Suprapubic skin (tissue), 4 donors: ENCODE results near the gene CNPPD1. TPM values are rescaled to one million over a fixed set of nuclear protein-coding genes. Genes with fewer than 3 reads are reported as not detected.
A peak's percentile ranks its signal among the peaks of the same experiment; 100 is the strongest.

Experiments used
- DNase-seq, 2 donors: peaks; one replicate each; pipeline ENCODE4 v3.0.0-alpha.2; 2019; ENCODE audit warnings: low spot score in 2 of 2
- H3K27ac ChIP-seq: fragments of 200-600 bp; sonication (generic); one replicate; pipeline ENCODE4 v1.5.1; 2019
- H3K27me3 ChIP-seq: fragments of 200-600 bp; sonication (generic); one replicate; pipeline ENCODE4 v1.5.1; 2019
- H3K36me3 ChIP-seq: fragments of 200-600 bp; sonication (generic); one replicate; pipeline ENCODE4 v1.5.1; 2019
- H3K4me1 ChIP-seq: fragments of 200-600 bp; sonication (generic); one replicate; pipeline ENCODE4 v1.5.1; 2019
- H3K4me3 ChIP-seq: fragments of 200-600 bp; sonication (generic); one replicate; pipeline ENCODE4 v1.5.1; 2019; ENCODE audit warnings: mild to moderate bottlenecking
- H3K9me3 ChIP-seq: fragments of 200-600 bp; sonication (generic); one replicate; pipeline ENCODE4 v1.5.1; 2019
- CTCF ChIP-seq, 2 donors: fragments of 200-600 bp in 1 of 2; fragments of 450-650 bp in 1 of 2; sonication (generic) in 1 of 2; IDR thresholded peaks; one replicate each; pipeline ENCODE4 v1.5.1; 2016 to 2019; ENCODE audit warnings: antibody characterized with exemption in 2 of 2, mild to moderate bottlenecking in 1 of 2, moderate library complexity in 1 of 2
- EP300 ChIP-seq: sonication (generic); formaldehyde crosslinking; IDR thresholded peaks from one replicate; pipeline ENCODE4 v1.6.1; 2017; ENCODE audit warnings: antibody characterized with exemption
- POLR2A ChIP-seq, 2 donors: fragments of 450-650 bp; IDR thresholded peaks; one replicate each; pipeline ENCODE4 v1.6.1; 2017; ENCODE audit warnings: antibody characterized with exemption in 2 of 2, mild to moderate bottlenecking in 2 of 2, moderate library complexity in 2 of 2
- POLR2AphosphoS5 ChIP-seq, 3 donors: sonication (generic); formaldehyde crosslinking; IDR thresholded peaks; one replicate each; pipeline ENCODE4 v1.6.1; 2017; ENCODE audit warnings: antibody characterized with exemption in 3 of 3
- WGBS: methylation state at CpG from one replicate; pipeline ENCODE4 v1.1.5; 2018; 5-methylcytosine and 5-hydroxymethylcytosine counted together
- total RNA-seq, 4 donors: library from RNA; depleted of rRNA; stranded (reverse); fragments of >200 nt; gene quantifications; one replicate each; pipeline ENCODE4 v1.1.0, GENCODE V29; 2016

Gene CNPPD1
- total RNA-seq, 4 donors from 2014 or later, result 44.9 to 70.3 (median 53.0) TPM

GRCh38 chr2:219175486-219175885 lies 1.2 kb downstream of the CNPPD1 start:
- Histone ChIP-seq H3K4me1 (peaks cover 50% of the 10 kb centered on the region), H3K27ac (no peak overlapping the region), H3K4me3 (peak overlapping the region; percentile 85), H3K9me3 (no peaks in the 10 kb centered on the region), H3K36me3 (peaks cover 44% of the 10 kb centered on the region), H3K27me3 (no peaks in the 10 kb centered on the region)
- peak in 1 of 2 donors; percentile 35 for DNase-seq
- 78% methylated on average over 7 of the region's 7 CpGs for WGBS
- TF ChIP-seq POLR2AphosphoS5 (IDR thresholded peaks at IDR 0.05), result no peak

GRCh38 chr2:219174801-219175200 lies 1.9 kb downstream of the CNPPD1 start:
- TF ChIP-seq CTCF (IDR thresholded peaks at IDR 0.05) (no peak), POLR2AphosphoS5 (IDR thresholded peaks at IDR 0.05) (no peak), POLR2A (IDR thresholded peaks at IDR 0.05) (no peak), EP300 (no peak)
- Histone ChIP-seq H3K27me3 (no peaks in the 10 kb centered on the region), H3K36me3 (peaks cover 37% of the 10 kb centered on the region), H3K4me3 (no peak overlapping the region), H3K9me3 (no peaks in the 10 kb centered on the region), H3K4me1 (peaks cover 47% of the 10 kb centered on the region), H3K27ac (no peak overlapping the region)
- peak in 1 of 2 donors; percentile 38 for DNase-seq
- WGBS, result 80% methylated on average over 7 of the region's 7 CpGs

GRCh38 chr2:219174146-219174545 lies 2.6 kb downstream of the CNPPD1 start:
- H3K36me3 ChIP-seq, result peaks cover 33% of the 10 kb centered on the region
- no peak for DNase-seq
- 84% methylated on average over 3 of the region's 3 CpGs for WGBS
- H3K4me3 ChIP-seq, result no peak overlapping the region
- H3K4me1 ChIP-seq, result peaks cover 40% of the 10 kb centered on the region
- H3K27ac ChIP-seq, result no peak overlapping the region
- H3K9me3 ChIP-seq, result no peaks in the 10 kb centered on the region
- no peak for TF ChIP-seq EP300
- TF ChIP-seq POLR2AphosphoS5 (IDR thresholded peaks at IDR 0.05), result no peak
- no peak for TF ChIP-seq CTCF (IDR thresholded peaks at IDR 0.05)
- TF ChIP-seq POLR2A (IDR thresholded peaks at IDR 0.05), result no peak
- H3K27me3 ChIP-seq, result no peaks in the 10 kb centered on the region

GRCh38 chr2:219173176-219173575 lies 3.5 kb downstream of the CNPPD1 start:
- no peak overlapping the region for H3K27ac ChIP-seq
- peaks cover 33% of the 10 kb centered on the region for H3K36me3 ChIP-seq
- peaks cover 32% of the 10 kb centered on the region for H3K4me1 ChIP-seq
- 93% methylated on average over 6 of the region's 6 CpGs for WGBS
- no peak for DNase-seq
- TF ChIP-seq CTCF (IDR thresholded peaks at IDR 0.05) (no peak), POLR2A (IDR thresholded peaks at IDR 0.05) (no peak), EP300 (no peak), POLR2AphosphoS5 (IDR thresholded peaks at IDR 0.05) (no peak)
- no peak overlapping the region for H3K4me3 ChIP-seq
- no peaks in the 10 kb centered on the region for H3K9me3 ChIP-seq
- no peaks in the 10 kb centered on the region for H3K27me3 ChIP-seq

GRCh38 chr2:219172231-219173154 lies 4.2 kb downstream of the CNPPD1 start:
- Histone ChIP-seq H3K4me1 (peaks cover 32% of the 10 kb centered on the region), H3K4me3 (no peak overlapping the region), H3K36me3 (peaks cover 33% of the 10 kb centered on the region), H3K27ac (no peak overlapping the region), H3K27me3 (no peaks in the 10 kb centered on the region), H3K9me3 (no peaks in the 10 kb centered on the region)
- TF ChIP-seq POLR2A (IDR thresholded peaks at IDR 0.05) (no peak), POLR2AphosphoS5 (IDR thresholded peaks at IDR 0.05) (no peak)
- no peak for DNase-seq
- WGBS, result 90% methylated on average over 16 of the region's 16 CpGs

GRCh38 chr2:219171231-219171651 lies 5.5 kb downstream of the CNPPD1 start:
- peaks cover 33% of the 10 kb centered on the region for H3K36me3 ChIP-seq
- H3K27ac ChIP-seq, result peak overlapping the region; percentile 46
- 39% methylated on average over 4 of the region's 6 CpGs for WGBS
- no peaks in the 10 kb centered on the region for H3K27me3 ChIP-seq
- peaks cover 32% of the 10 kb centered on the region for H3K4me1 ChIP-seq
- peak in 1 of 2 donors; percentile 84 for DNase-seq
- TF ChIP-seq POLR2AphosphoS5 (IDR thresholded peaks at IDR 0.05), result peak in 1 of 3 donors; percentile 35
- TF ChIP-seq POLR2A (IDR thresholded peaks at IDR 0.05), result no peak
- TF ChIP-seq EP300, result peak; percentile 6
- TF ChIP-seq CTCF (IDR thresholded peaks at IDR 0.05), result peak; percentile 63 to 69
- no peaks in the 10 kb centered on the region for H3K9me3 ChIP-seq
- H3K4me3 ChIP-seq, result no peak overlapping the region
